Measurements from ENCODE around the gene RCOR1. TPM values are rescaled to one million over a fixed set of nuclear protein-coding genes. Genes with fewer than 3 reads are reported as not detected.

The RCOR1 gene
- polyA plus RNA-seq, 2 of the 4 experiments (the other 2 are of a cell fraction), result 17.7 to 24.7 TPM

GRCh38 chr14:102594514-102595175 is 2.2 kb downstream of the RCOR1 start:
- Histone ChIP-seq H3K4me1 (peaks cover 30% of the 10 kb centered on the region), H3K27ac (no peak overlapping the region), H3K9me3 (no peaks in the 10 kb centered on the region), H3K4me3 (peak overlapping the region; percentile 85; the same call in 2 of the 3 replicates), H3K4me2 (peak overlapping the region; percentile 77)
- peak in 1 of 2 experiments; percentile 50; a peak in 3 of 6 replicates for ATAC-seq
- peak; percentile 63 for FAIRE-seq
- TF ChIP-seq FOXS1 (CRISPR knock-in tag; IDR thresholded peaks at IDR 0.05) (no peak), SMC3 (IDR thresholded peaks at IDR 0.05) (peak; percentile 37; the same call in 2 of the 3 replicates), KDM5A (IDR thresholded peaks at IDR 0.05) (no peak), CTCF (IDR thresholded peaks at IDR 0.05) (peak; percentile 60), ESRRA (IDR thresholded peaks at IDR 0.05; ENCODE audit: borderline replicate concordance, low read length) (peak; percentile 91), KDM1A (IDR thresholded peaks at IDR 0.05; ENCODE audit: low read depth) (no peak), RAD21 (conservative IDR thresholded peaks at IDR 0.05 in 1 of 2, IDR thresholded peaks at IDR 0.05 in 1 of 2) (peak; percentile 42 to 43; a peak in 4 of 5 replicates), CHD2 (IDR thresholded peaks at IDR 0.05; ENCODE audit: low read length, partially characterized antibody) (no peak)
- WGBS (ENCODE audit: missing lambda C conversion rate), result 4% methylated on average over 7 of the region's 7 CpGs
- POLR2A ChIA-PET, result interaction anchor here (0.5 to 1.0 kb wide), 2 partner anchors 60 to 70 kb away, joined by 3 to 5 read pairs; no protein-coding TSS in a partner anchor
- DNase-seq (ENCODE audit: low read depth in 1 of 2, low spot score in 1 of 2), result peak; percentile 79 to 93
- CTCF ChIA-PET, result interaction anchor here (0.5 to 3.9 kb wide), 53 partner anchors 9 to 1348 kb away, joined by 3 to 34 read pairs (median 4); partner anchors contain the start of genes ANKRD9 and RD3L

- DNase-seq (ENCODE audit: low read depth in 1 of 2, low spot score in 1 of 2) (no peak), ATAC-seq (peak in 1 of 2 experiments; percentile 50; a peak in 3 of 6 replicates), FAIRE-seq (no peak)
- H3K9me3 ChIP-seq, result no peaks in the 10 kb centered on the region
- peaks cover 27% of the 10 kb centered on the region for H3K4me1 ChIP-seq
- ChIA-PET POLR2A (no interaction called here), CTCF (interaction anchor here (1.1 kb wide), 1 partner anchor 29 kb away, joined by 3 read pairs; no protein-coding TSS in a partner anchor)
- no peak overlapping the region for H3K4me3 ChIP-seq
- TF ChIP-seq EP300 (IDR thresholded peaks at IDR 0.05) (no peak), SREBF2 (IDR thresholded peaks at IDR 0.05) (no peak), ZNF302 (CRISPR knock-in tag; IDR thresholded peaks at IDR 0.05) (no peak), RCOR1 (IDR thresholded peaks at IDR 0.05; ENCODE audit: low read depth, low read length) (no peak), ZFP36 (IDR thresholded peaks at IDR 0.05; ENCODE audit: borderline replicate concordance, partially characterized antibody) (no peak), HEYL (CRISPR knock-in tag; IDR thresholded peaks at IDR 0.05) (no peak), RFX5 (IDR thresholded peaks at IDR 0.05) (no peak)
- WGBS (ENCODE audit: missing lambda C conversion rate), result 95% methylated on average over 1 of the region's 1 CpG
- H3K27ac ChIP-seq, result no peak overlapping the region
- H3K4me2 ChIP-seq, result peak overlapping the region; percentile 20; the same call in 1 of the 3 replicates
Measured at GRCh38 chr14:102601378-102601925, 9.0 kb downstream of the RCOR1 start.

GRCh38 chr14:102602421-102603292 is 10.2 kb downstream of the RCOR1 start:
- 0 out of 6 replicates have a peak overlapping the region, but pooled peaks of 1 of the 2 experiments have one; percentile 4 for H3K27ac ChIP-seq
- DNase-seq (ENCODE audit: low read depth in 1 of 2, low spot score in 1 of 2) (no peak), FAIRE-seq (no peak), ATAC-seq (no peak)
- H3K4me1 ChIP-seq, result peaks cover 27% of the 10 kb centered on the region
- ChIA-PET POLR2A (no interaction called here), CTCF (interaction anchor here (1.1 to 2.5 kb wide), 3 partner anchors 8 to 165 kb away, joined by 3 to 14 read pairs (median 7); no protein-coding TSS in a partner anchor)
- H3K4me3 ChIP-seq, result no peak overlapping the region
- 93% methylated on average over 16 of the region's 16 CpGs for WGBS (ENCODE audit: missing lambda C conversion rate)
- H3K4me2 ChIP-seq, result no peak overlapping the region
- no peaks in the 10 kb centered on the region for H3K9me3 ChIP-seq
- TF ChIP-seq CEBPB (IDR thresholded peaks at IDR 0.05) (no peak), CBX8 (IDR thresholded peaks at IDR 0.05) (no peak), TP53 (CRISPR knock-in tag; IDR thresholded peaks at IDR 0.05) (no peak), SMC3 (IDR thresholded peaks at IDR 0.05) (no peak), MAZ (IDR thresholded peaks at IDR 0.05; ENCODE audit: borderline replicate concordance, low read depth, low read length) (no peak), ELK1 (IDR thresholded peaks at IDR 0.05; ENCODE audit: low read depth, low read length) (no peak), HMGXB4 (CRISPR knock-in tag; IDR thresholded peaks at IDR 0.05; ENCODE audit: borderline replicate concordance) (no peak), ZNF302 (CRISPR knock-in tag; IDR thresholded peaks at IDR 0.05) (no peak), RARB (CRISPR knock-in tag; IDR thresholded peaks at IDR 0.05) (no peak), KDM5A (IDR thresholded peaks at IDR 0.05) (no peak), MYC (IDR thresholded peaks at IDR 0.05; ENCODE audit: borderline replicate concordance, low read length) (no peak), EHF (CRISPR knock-in tag; IDR thresholded peaks at IDR 0.05) (no peak), JUN (IDR thresholded peaks at IDR 0.05) (no peak), CHD4 (IDR thresholded peaks at IDR 0.05; ENCODE audit: borderline replicate concordance) (no peak), TFCP2L1 (CRISPR knock-in tag; IDR thresholded peaks at IDR 0.05) (no peak), EP300 (IDR thresholded peaks at IDR 0.05) (no peak)

Measured in A549 (cell line).